ENCODE data around the gene CASQ2.
A peak's percentile ranks its signal among the peaks of the same experiment; 100 is the strongest.

The CASQ2 gene

DNA sequence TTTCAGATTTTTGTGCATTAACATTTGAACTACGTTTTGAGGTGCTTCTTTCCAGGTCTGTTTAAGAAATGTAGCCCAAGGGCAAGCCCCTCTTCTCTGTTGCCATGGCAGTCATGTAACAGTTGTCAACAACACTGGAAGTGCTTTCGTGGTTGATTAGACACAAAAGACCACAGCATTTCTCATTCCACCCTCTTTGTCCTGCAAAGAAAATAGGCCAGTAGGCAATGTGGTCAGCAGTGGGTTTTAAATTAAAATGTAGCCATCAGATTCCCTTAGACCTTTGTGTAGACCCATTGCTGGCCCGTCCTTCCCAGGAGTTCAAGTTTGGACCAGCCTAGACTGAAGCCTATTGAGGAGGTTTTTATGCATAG, 91.3 kb downstream of the CASQ2 start:
- peak; percentile 45 for DNase-seq (ENCODE audit: low spot score)
- in situ Hi-C loops (cut with MboI; ENCODE audit: low sequenced_read_pairs, unreplicated experiment) = no loop called here
- TF ChIP-seq, protein P1, sequence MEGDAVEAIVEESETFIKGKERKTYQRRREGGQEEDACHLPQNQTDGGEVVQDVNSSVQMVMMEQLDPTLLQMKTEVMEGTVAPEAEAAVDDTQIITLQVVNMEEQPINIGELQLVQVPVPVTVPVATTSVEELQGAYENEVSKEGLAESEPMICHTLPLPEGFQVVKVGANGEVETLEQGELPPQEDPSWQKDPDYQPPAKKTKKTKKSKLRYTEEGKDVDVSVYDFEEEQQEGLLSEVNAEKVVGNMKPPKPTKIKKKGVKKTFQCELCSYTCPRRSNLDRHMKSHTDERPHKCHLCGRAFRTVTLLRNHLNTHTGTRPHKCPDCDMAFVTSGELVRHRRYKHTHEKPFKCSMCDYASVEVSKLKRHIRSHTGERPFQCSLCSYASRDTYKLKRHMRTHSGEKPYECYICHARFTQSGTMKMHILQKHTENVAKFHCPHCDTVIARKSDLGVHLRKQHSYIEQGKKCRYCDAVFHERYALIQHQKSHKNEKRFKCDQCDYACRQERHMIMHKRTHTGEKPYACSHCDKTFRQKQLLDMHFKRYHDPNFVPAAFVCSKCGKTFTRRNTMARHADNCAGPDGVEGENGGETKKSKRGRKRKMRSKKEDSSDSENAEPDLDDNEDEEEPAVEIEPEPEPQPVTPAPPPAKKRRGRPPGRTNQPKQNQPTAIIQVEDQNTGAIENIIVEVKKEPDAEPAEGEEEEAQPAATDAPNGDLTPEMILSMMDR (IDR thresholded peaks at IDR 0.05; ENCODE audit: borderline replicate concordance, control extremely low read depth, extremely low read depth, insufficient read depth, missing control alignments) = no peak

DNA sequence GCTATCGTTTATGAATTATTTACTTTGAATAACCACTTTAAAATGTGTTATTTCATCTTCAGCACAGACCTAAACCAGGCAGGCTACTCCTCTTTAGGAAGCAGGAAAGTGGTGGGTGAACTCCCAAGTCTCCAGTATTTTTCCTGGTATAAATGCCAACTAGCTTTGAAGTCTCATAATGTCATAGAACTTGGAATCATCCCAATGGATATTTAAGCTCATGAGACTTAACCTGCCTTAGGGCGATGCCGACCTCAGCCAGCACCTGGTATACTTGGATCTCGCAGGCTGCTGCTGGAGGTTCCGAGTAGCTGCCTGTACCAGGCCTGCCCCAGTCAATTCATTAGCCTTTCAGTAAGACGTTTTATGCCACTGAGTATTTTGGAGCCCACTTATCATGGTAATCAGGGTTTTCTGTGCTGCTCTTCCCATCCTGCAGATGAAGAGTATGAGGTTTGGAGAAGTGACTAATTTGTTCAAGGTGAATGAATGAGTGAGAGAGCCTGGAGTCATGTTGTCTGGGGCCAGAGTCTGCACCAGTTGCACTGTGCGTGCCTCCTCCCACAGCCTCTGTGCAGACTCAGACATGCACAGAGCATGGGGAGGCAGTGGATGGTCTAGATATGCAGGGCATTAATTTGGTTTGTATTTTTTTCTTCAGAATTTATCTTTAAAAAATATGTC, 91.9 kb downstream of the CASQ2 start:
- TF ChIP-seq, protein P1 (IDR thresholded peaks at IDR 0.05; ENCODE audit: borderline replicate concordance, control extremely low read depth, extremely low read depth, insufficient read depth, missing control alignments) = no peak
- DNase-seq (ENCODE audit: low spot score) = no peak
- in situ Hi-C loops (cut with MboI; ENCODE audit: low sequenced_read_pairs, unreplicated experiment) = no loop called here

DNA sequence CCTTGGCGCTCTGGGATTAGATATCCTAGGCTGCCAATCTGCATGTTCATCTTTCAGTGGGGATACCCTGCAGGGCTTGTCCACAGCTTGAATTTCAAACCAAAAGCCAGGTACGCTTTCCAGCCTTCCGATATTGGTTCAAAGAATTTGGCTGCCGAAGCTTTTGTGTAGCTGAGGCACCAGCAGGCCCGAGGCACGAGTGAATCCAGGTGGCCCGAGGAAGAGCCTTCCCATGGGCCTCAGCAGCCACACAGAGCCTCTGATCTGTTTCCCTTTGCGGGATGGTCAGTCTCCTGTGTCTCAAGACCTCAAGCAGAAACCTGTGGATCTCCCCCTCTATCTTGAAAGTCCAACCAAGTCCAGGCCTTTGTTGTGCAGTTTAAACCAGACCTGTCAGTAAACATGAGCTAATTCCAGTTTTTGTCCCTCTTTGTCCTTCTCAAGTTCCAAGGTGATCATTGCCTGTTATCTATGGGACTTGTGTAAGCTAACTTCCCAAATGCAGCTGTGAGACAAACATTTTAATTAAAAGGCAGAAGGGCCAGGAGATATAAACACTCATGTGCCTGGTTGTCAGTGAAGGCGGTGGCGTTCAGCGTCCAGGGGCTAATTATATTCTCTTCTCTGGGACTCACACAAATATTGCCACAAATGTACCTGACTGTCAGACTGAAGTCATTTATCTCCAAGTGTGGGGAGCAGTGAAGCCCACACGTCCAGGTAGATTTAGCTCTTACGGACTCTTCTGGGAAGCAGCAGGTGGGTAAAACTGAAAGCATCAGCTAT, 96.1 kb downstream of the CASQ2 start:
- in situ Hi-C loops (cut with MboI; ENCODE audit: low sequenced_read_pairs, unreplicated experiment) = no loop called here
- TF ChIP-seq, protein P1 (IDR thresholded peaks at IDR 0.05; ENCODE audit: borderline replicate concordance, control extremely low read depth, extremely low read depth, insufficient read depth, missing control alignments) = no peak
- no peak for DNase-seq (ENCODE audit: low spot score)

DNA sequence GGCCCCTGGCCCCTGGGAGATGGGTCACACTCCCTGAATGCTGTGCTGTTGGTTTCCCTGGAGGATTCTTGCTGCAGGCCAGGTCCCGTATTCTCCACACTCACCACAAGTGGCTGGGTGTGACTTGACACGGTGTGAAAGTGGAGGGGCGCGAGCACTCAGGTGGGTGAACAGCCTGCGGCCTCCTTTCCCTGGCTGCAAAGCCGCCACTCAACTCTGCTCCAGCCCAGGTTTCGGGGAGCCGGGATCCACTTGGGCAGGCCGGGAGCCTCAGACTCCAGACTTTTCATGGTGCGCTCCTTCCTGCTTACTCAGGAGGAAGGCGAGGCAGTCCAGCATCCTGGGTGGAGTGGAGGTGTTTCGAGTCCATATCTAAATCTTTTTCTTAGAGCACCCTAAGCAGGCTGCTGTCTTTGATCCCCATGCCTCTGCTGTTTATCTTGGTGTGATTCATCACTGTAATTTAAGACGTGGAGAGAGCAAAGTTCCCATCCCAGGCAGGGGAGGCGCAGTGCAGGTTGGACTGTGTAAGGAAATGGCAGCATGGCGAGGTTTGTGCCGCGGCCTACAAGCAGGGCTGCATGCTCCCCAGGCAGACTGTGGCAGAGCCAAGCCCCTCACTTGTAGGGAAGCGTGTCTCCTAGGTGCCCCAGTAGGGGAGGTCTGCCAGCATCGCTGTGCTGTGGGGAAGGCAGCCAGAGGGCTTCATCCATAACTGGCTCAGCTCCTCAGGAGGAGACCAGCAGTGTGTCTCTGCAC, 97.2 kb downstream of the CASQ2 start:
- in situ Hi-C loops (cut with MboI; ENCODE audit: low sequenced_read_pairs, unreplicated experiment) = no loop called here
- TF ChIP-seq, protein P1 (IDR thresholded peaks at IDR 0.05; ENCODE audit: borderline replicate concordance, control extremely low read depth, extremely low read depth, insufficient read depth, missing control alignments) = no peak
- DNase-seq (ENCODE audit: low spot score) = no peak

DNA sequence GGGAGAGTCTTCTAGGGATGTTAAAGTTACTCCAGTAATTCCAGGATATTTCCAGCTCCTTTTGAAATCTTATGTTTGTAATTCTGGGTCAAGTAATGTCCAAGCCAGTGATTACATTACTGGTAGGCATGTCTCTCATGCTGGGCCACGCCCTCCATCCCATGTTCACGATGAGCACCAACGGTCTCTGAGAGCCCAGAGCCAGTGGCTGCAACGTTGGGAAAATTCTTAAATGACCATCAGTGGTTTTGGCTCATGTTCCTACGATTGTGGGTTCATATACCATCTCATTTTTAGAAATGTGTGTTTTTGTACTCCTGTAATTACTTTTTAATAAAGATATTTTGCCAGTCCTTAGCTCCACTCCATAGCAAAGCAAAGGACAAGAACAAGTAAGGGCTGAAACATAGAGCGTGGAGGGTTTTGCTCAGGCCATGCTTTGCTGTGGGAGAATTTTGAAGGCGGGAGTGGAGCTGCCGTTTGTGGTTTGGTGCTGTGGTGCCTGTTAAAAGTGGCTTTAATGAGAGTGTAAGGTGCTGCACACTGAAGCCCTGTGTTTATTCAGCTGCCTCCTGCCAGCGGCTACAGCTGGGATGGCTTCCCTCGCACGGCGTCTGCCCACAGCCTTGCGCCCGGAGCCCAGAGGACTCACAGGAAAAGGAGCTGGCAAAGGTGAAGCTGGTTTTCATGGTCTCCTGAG, 97.9 kb downstream of the CASQ2 start:
- in situ Hi-C loops (cut with MboI; ENCODE audit: low sequenced_read_pairs, unreplicated experiment) = no loop called here
- DNase-seq (ENCODE audit: low spot score) = no peak
- TF ChIP-seq, protein P1 (IDR thresholded peaks at IDR 0.05; ENCODE audit: borderline replicate concordance, control extremely low read depth, extremely low read depth, insufficient read depth, missing control alignments) = no peak

DNA sequence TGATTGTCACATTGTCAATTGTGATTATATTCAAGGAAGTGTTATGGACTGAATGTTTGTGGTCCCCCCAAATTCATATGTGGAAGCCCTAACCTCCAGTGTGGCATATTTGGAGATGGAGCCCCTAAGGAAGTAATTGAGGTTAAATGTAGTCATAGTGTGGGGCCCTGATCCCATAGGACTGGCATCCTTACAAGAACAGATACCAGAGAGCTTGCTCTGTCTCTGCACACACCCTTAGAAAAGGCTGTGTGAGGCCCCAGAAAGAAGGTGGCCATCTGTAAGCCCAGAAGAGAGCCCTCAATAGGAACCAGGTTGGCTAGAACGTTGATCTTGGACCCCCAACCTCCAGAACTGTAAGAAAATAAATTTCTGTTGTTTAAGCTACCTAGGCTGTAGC, 98.6 kb downstream of the CASQ2 start:
- in situ Hi-C loops (cut with MboI; ENCODE audit: low sequenced_read_pairs, unreplicated experiment) = no loop called here
- TF ChIP-seq, protein P1 (IDR thresholded peaks at IDR 0.05; ENCODE audit: borderline replicate concordance, control extremely low read depth, extremely low read depth, insufficient read depth, missing control alignments) = no peak
- DNase-seq (ENCODE audit: low spot score) = no peak
